A549 treated with CORT108297 at 1 μM for 4 hours (cell line): ENCODE results near the gene ARHGAP42. TPM values are rescaled to one million over a fixed set of nuclear protein-coding genes. Genes with fewer than 3 reads are reported as not detected.

Experiments
- total RNA-seq: library from RNA; stranded (reverse); fragments of 200-300 nt; extraction: Qiagen RNA extraction; gene quantifications from 5 replicates; pipeline ENCODE4 v1.2.3, GENCODE V29; 2022

ARHGAP42 gene
- total RNA-seq: 4.8 to 8.0 TPM (median 5.6 TPM) in 5 replicates

GRCh38 chr11:100687054-100687629 lies at the start of gene ARHGAP42:
TSS of gene ARHGAP42 (plus strand) at chr11:100687288. CDS start at chr11:100687679, 391 bp downstream.

